GM12874 (cell line): ENCODE measurements around the gene PLAC1.

ENCODE experiments used
- CTCF ChIP-seq: IDR thresholded peaks from 2 replicates; pipeline ENCODE4 v1.5.1; 2011; ENCODE audit warnings: low read depth, mild to moderate bottlenecking, control low read depth, low read length, moderate library complexity; ENCODE audit not compliant: insufficient read depth

The PLAC1 gene

DNA sequence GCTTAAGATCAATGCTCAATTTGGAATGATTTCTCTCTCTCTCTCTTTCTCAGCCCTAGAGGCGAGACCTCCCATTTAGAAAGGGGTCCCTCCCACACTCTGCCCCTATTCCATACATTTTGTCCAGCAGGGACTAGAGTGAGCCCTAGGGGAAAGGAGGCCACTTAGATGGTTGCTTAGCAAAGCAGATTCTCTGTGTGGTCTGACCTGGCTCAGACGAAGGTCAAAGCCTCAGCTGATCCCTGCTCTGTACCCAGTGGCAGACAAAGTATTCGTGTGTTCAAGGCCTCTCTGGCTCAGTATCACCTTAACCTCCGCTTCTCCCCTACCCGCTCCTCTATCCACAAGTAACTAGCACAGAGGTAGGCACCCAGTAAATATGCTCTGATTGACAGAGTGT, 120.0 kb downstream of the PLAC1 start:
- no peak for TF ChIP-seq CTCF

- no peak for TF ChIP-seq CTCF
Observed at GRCh38 chrX:134537179-134537955, 120.9 kb downstream of the PLAC1 start.

DNA sequence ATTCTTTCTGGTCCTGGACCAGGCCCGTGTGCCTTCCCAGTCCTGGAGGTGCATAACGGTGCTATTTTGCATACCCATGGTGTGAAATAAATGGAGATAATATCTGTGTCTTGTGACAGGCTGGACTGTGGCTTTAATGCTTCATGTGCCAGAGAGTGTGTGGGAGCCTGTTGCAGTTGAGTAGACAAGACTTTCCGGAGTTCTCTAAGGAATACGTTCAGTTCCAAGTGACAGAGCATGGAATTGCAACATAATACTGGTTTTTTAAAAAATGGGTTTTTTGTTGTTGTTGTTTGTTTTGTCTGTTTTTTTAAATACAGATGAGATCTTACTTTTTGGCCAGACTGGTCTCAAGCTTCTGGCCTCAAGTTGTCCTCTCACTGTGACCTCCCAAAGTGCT, 124.3 kb downstream of the PLAC1 start:
- no peak for TF ChIP-seq CTCF

DNA sequence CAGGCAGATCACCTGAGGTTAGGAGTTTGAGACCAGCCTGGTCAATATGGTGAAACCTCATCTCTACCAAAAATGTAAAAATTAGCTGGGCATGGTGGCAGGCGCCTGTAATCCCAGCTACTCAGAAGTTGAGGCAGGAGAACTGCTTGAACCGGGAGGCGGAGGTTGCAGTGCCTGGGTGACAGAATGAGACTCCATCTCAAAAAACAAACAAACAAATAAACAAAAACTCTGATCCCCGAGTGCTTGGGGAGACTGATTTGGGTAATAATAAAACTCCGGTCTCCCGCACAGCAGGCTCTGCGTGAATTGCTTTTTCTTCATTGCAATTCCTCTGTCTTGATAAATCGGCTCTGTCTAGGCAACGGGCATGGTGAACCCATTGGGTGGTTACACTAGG, 124.9 kb downstream of the PLAC1 start:
- TF ChIP-seq CTCF = no peak

DNA sequence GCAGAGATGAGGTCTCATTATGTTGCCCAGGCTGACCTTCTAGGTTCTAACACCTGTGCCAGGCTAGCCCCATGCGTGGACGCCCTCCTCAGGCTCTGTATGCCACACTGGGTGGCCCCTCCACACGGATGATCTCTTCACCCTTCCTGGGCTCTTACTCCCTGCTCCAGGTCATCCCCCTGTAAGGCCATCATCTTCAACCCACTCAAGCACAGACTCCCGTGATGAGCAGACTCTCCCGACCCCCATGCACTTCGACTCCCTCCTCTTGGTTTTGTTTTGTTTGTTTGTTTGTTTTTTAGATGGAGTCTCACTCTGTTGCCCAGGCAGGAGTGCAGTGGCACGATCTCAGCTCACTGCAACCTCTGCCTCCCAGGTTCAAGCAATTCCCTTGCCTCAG, 127.4 kb downstream of the PLAC1 start:
- TF ChIP-seq CTCF = no peak

- TF ChIP-seq CTCF = no peak
Observed at GRCh38 chrX:134529481-134529880, 128.8 kb downstream of the PLAC1 start.

DNA sequence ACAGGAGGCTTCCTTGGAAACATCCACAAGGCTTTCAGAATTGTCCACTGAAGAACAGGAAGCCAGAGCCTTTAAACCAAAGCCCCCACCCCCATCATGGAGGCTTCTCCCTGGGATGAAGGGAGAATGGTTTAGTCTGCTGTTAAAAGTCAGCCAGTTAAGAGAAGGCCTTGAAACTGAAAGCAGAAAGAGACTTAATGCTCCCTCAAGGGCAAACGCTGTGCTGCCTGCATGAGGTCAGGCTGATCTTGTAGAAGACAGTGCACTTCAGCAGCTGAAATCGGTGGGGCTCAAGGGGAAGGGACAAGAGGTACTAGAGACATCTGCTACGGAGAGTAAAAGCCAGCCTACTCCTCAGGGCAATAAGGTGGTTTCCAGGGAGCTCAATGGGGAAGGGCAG, 129.3 kb downstream of the PLAC1 start:
- TF ChIP-seq CTCF = no peak

GRCh38 chrX:134526399-134526798, 131.9 kb downstream of the PLAC1 start:
- TF ChIP-seq CTCF = no peak
